ENCODE measurements around the gene ZBTB37.

Gene ZBTB37

GRCh38 chr1:173868266-173869020, at the start of gene ZBTB37:
Gene ZBTB37 (plus strand): TSS chr1:173868380. CDS start chr1:173870226, 1,846 bp downstream.
- TF ChIP-seq CTCF (IDR thresholded peaks at IDR 0.05; ENCODE audit: low read length, missing control alignments), result no peak
- peak within 1 kb of the TSS; percentile 96 for H3K4me3 ChIP-seq (replicated peaks; ENCODE audit: low read depth, low read length)
- peak; percentile 36 for DNase-seq (ENCODE audit: low read depth)

GRCh38 chr1:173818459-173818858, 49.7 kb upstream of the ZBTB37 start:
- H3K4me3 ChIP-seq (replicated peaks; ENCODE audit: low read depth, low read length), result no peak overlapping the region
- DNase-seq (ENCODE audit: low read depth), result no peak
- no peak for TF ChIP-seq CTCF (IDR thresholded peaks at IDR 0.05; ENCODE audit: low read length, missing control alignments)

GRCh38 chr1:173821680-173822079, 46.5 kb upstream of the ZBTB37 start:
- no peak for DNase-seq (ENCODE audit: low read depth)
- no peak overlapping the region for H3K4me3 ChIP-seq (replicated peaks; ENCODE audit: low read depth, low read length)
- no peak for TF ChIP-seq CTCF (IDR thresholded peaks at IDR 0.05; ENCODE audit: low read length, missing control alignments)

- DNase-seq (ENCODE audit: low read depth), result no peak
- H3K4me3 ChIP-seq (replicated peaks; ENCODE audit: low read depth, low read length), result peak overlapping the region; percentile 99
- TF ChIP-seq CTCF (IDR thresholded peaks at IDR 0.05; ENCODE audit: low read length, missing control alignments), result no peak
Observed at GRCh38 chr1:173823781-173824314, 44.3 kb upstream of the ZBTB37 start.

- peak within 1 kb of the TSS; percentile 99 for H3K4me3 ChIP-seq (replicated peaks; ENCODE audit: low read depth, low read length)
- no peak for TF ChIP-seq CTCF (IDR thresholded peaks at IDR 0.05; ENCODE audit: low read length, missing control alignments)
Observed at GRCh38 chr1:173824315-173825081, 43.7 kb upstream of the ZBTB37 start, which contains the start of the genes CENPL and DARS2. Gene CENPL (minus strand): TSS chr1:173824883. CDS start chr1:173811299, 13,584 bp downstream. Gene DARS2 (plus strand): TSS chr1:173824673. CDS start chr1:173825230, 557 bp downstream.

GRCh38 chr1:173827611-173828010, 40.6 kb upstream of the ZBTB37 start:
- no peak for TF ChIP-seq CTCF (IDR thresholded peaks at IDR 0.05; ENCODE audit: low read length, missing control alignments)
- DNase-seq (ENCODE audit: low read depth), result no peak
- no peak overlapping the region for H3K4me3 ChIP-seq (replicated peaks; ENCODE audit: low read depth, low read length)

More at GRCh38 chr1:173824315-173825081, 43.7 kb upstream of the ZBTB37 start, which contains the start of the genes CENPL and DARS2:
- peak; percentile 99 for DNase-seq (ENCODE audit: low read depth)
